ENCODE results near the gene CARMIL1.

DNA sequence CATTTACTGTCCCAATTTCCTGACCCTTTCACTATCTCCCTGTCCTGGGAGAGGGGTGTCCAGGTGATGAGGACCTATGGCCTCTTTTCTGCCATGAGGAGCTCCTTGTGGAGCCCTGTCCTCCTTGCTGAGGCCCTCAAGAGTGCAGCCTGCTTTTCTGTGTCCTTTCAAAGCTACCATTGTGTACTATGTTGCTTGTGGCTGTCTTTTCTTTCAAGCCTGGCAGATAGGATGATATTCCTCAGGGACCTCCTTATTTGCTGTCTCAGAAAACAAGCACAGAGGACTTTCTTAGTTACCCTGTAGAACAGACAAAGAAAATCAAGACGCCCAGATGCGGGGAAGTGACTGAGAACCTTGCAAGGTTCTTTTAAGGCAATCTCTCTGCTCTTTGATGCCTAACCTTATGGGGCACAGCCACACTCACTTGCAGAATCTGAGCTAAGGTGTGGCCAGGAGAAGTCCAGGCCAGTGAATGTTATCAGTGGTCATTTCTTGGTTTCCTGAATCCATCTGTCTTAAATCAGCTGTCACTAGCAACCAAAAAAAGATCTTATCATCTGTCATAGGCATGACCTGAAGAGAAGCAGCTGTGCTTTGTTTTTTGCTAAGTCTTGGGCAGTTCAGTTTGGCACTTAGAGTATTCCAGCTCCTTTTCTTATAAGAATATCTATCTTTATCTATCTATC is 17.2 kb downstream of the CARMIL1 start:
- TF ChIP-seq, protein P1, sequence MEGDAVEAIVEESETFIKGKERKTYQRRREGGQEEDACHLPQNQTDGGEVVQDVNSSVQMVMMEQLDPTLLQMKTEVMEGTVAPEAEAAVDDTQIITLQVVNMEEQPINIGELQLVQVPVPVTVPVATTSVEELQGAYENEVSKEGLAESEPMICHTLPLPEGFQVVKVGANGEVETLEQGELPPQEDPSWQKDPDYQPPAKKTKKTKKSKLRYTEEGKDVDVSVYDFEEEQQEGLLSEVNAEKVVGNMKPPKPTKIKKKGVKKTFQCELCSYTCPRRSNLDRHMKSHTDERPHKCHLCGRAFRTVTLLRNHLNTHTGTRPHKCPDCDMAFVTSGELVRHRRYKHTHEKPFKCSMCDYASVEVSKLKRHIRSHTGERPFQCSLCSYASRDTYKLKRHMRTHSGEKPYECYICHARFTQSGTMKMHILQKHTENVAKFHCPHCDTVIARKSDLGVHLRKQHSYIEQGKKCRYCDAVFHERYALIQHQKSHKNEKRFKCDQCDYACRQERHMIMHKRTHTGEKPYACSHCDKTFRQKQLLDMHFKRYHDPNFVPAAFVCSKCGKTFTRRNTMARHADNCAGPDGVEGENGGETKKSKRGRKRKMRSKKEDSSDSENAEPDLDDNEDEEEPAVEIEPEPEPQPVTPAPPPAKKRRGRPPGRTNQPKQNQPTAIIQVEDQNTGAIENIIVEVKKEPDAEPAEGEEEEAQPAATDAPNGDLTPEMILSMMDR (conservative IDR thresholded peaks at IDR 0.05; ENCODE audit: low read length) = no peak
- TF ChIP-seq EZH2phosphoT487 (IDR thresholded peaks at IDR 0.05; ENCODE audit: borderline replicate concordance) = no peak
